Measurements from ENCODE around the gene SRRM3.
A peak's percentile ranks its signal among the peaks of the same experiment; 100 is the strongest.
"Not testable (repeated sequence)": the region's sequence is repeated elsewhere in the genome, so short reads cannot be mapped to it uniquely, and the experiment has no call there.

The SRRM3 gene

GRCh38 chr7:76316984-76317781, 115.5 kb downstream of the SRRM3 start:
- no peak for DNase-seq (ENCODE audit: low read depth)

- DNase-seq (ENCODE audit: low read depth): peak; percentile 90
Observed at GRCh38 chr7:76317782-76318487, 116.2 kb downstream of the SRRM3 start.

- DNase-seq (ENCODE audit: low read depth): peak; percentile 65
Observed at GRCh38 chr7:76318488-76319353, 117.0 kb downstream of the SRRM3 start.

DNA sequence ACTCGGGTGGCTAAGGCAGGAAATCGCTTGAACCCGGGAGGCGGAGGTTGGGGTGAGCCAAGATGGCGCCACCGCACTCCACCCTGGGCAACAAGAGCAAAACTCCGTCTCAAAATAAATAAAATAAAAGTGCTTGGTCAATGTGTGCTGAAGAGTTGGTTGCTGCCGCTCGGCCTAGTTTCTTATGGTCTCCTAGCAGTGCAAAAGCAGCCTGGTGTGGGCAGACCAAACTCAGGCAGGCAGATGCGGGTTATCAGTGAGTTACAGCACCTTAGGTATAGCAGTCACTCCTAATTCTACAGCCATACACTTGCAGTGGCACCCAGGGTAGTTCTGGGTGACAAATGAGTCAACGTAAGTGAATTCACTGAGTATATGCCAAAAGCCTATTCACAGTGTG, 123.4 kb downstream of the SRRM3 start:
- DNase-seq (ENCODE audit: low read depth): no peak

- DNase-seq (ENCODE audit: low read depth): no peak
Observed at GRCh38 chr7:76325811-76326210, 124.1 kb downstream of the SRRM3 start.

DNA sequence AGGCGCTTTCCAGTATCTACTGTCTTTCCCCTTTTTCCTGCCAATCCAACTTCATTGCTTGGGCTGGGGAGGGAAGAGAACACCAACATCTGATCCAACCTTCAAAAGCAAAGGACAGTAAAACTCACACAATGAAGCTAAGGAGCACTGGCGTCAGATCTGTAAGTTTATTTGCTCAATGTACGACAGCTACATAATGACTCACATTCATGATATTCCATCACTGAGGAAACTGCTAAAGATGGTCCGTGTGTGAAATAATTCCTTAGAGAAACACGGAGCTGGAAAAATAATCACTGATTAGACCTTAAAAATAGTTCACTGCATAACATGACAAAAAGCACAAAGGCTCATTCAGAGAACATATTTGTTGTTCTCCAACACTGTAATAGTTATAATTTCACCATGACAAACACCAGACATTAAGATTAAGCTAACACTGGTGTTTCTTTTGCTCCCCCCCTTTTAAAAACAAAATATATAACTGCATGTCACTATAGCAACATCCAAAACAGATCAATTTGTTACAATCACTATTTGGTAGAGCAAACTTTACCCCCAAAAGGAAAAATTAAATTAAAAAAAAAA, 125.0 kb downstream of the SRRM3 start:
- no peak for DNase-seq (ENCODE audit: low read depth)

DNA sequence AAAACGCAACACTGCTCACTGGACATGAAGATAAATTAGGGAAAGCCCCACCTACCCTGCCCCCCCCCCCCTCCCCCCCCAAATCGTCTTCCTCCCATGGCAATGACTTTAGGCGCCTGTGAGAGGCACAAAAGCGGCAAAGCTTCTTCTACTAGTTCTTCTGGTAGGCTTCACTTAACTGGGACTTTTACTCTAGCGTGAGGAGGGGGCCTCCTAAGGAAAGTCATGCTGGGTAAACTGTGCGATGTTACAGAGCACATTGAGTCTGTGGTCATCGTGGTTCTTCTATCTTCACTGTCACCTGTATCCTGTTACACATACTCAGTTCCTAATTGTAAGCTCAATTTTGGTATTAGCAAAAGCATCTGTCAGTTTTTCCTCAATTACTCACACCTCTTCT, 125.9 kb downstream of the SRRM3 start:
- peak; percentile 95 for DNase-seq (ENCODE audit: low read depth)

GRCh38 chr7:76328389-76328788, 126.7 kb downstream of the SRRM3 start:
- no peak for DNase-seq (ENCODE audit: low read depth)

DNA sequence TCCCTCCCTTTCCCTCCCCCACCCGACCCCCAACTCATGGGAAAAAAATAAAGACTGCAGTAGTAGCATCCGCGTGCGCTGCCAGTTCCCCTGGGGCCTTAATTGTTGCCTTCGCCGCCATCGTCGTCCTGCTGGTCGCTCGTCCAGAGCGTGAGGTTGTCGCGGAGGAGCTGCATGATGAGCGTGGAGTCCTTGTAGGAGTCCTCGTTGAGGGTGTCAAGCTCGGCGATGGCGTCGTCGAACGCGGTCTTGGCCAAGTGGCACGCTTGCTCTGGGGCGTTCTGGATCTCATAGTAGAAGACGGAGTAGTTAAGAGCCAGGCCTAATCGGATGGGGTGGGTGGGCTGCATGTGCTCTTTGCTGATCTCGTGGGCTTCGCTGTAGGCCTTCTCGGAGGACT, 127.8 kb downstream of the SRRM3 start:
- DNase-seq (ENCODE audit: low read depth): no peak

DNA sequence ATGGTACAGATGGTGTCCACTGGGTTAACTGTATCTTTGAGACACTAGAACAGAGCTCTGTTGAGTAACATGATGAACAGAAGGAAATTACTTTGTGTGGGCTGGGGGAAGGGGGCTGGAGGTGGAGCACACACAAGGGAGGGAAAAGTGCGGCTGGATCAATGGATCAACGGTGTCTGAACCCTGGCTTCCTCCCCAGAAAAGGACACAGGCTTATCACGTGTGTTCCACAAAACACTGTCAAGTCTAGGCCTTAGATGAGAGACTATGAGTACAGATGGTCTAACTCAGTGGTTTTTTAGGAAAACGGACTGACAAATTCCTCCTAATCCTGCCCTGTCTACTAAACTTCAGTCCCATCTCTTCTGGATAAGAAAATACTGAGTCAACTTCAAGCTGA, 128.6 kb downstream of the SRRM3 start:
- DNase-seq (ENCODE audit: low read depth): no peak

DNA sequence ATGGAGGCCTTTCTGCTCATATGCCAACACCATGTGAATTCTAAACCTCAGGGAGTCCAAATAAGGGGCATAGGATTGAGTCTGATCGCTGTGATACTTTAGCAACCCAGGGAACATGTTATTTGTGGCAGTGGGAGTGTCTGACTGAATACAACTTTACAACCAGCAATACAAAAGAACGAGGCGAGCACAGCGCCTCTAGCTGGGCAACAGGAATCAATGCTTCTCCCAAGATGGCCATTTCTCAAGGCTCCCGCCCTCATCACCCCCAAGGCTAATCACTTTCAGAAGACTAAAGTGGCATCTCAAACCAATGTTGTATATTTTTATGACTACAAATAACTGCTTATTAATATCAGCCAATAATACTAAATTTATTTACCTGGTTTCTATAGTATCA, 129.0 kb downstream of the SRRM3 start:
- DNase-seq (ENCODE audit: low read depth): no peak

GRCh38 chr7:76332078-76332477, 130.4 kb downstream of the SRRM3 start:
- no peak for DNase-seq (ENCODE audit: low read depth)

DNA sequence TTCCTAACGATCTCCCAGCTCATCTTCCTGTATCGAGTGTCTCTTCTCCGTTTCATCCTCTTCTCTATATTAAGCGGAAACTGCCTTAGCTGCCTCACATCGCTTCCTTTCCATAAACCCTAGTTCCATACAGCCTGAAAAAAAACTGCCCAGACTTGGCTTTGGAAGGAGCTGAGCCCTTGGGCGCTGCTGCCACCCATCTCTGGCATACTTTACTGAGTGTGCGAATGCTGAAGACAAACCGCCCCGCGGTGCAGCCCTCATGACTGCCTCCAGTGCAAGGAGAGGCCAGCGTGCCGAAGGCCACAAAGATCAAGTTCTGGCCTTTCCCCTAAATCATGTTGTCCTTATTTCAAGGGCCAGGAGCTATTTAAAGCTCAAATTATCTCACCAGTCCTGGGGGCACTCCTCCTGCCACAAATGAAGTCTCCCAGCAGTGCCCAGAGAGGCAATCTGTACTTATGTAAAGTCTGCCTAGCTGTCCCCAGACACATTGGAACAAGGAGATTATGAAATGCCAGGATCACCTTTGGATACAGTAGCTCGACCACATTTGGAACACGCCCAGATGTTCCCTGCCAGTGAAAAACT, 131.9 kb downstream of the SRRM3 start:
- no peak for DNase-seq (ENCODE audit: low read depth)

- no peak for DNase-seq (ENCODE audit: low read depth)
Observed at GRCh38 chr7:76334320-76334967, 132.7 kb downstream of the SRRM3 start.

DNA sequence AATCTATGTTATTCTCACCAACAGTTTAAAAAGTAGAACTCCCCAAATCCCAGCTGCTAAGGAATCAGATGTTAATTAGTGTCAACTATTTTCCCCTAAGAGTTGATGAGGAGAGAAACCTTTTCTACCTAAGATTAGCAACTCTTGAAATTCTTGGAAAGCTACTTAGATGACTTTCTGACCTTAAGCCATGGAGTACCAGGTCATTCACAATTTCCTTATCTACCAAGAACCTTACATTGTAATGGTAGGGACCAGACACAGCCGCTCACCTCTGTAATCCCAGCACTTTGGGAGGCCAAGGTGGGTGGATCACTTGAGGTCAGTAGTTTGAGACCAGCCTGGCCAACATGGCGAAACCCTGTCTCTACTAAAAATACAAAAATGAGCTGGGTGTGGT, 133.7 kb downstream of the SRRM3 start:
- DNase-seq (ENCODE audit: low read depth): not testable (repeated sequence)

DNA sequence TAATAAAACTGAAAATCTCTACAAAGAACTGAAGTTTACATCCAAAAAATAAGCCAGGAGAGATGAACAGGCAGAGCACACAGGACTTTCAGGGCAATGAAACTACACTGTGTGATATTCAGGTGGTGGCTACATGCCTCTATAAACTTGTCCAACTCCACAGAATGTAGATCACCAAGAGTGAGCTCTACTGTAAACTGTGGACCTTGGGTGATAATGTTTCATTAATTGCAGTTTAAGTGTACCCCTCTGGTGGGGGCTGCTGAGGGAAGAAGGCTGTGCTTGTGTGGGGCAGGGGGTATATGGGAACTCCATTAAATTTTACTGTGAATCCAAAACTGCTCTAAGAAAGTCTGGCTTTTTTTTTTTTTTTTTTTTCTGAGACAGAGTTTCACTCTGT, 134.4 kb downstream of the SRRM3 start:
- DNase-seq (ENCODE audit: low read depth): no peak
